Gastrocnemius medialis (tissue), 4 donors: ENCODE results near the gene MIX23. TPM values are rescaled to one million over a fixed set of nuclear protein-coding genes. Genes with fewer than 3 reads are reported as not detected.

ENCODE experiments used
- ATAC-seq, 2 donors: fragments of 150-250 bp; one replicate each; pipeline ENCODE4 v1.9.1; 2016
- DNase-seq, 2 donors: peaks; one replicate each; pipeline ENCODE4 v3.0.0-alpha.2; 2019
- H3K27ac ChIP-seq, 4 donors: fragments of 200-600 bp; sonication (generic); 1 replicate in 1 of 4; 2 replicates in 3 of 4; pipeline ENCODE4 v1.5.1; 2016 to 2018; ENCODE audit warnings: mild to moderate bottlenecking in 2 of 4, moderate library complexity in 1 of 4
- H3K27me3 ChIP-seq, 3 donors: fragments of 200-600 bp; sonication (generic) in 2 of 3; 1 replicate in 1 of 3; 2 replicates in 2 of 3; pipeline versions ENCODE4 v1.5.1 to v1.6.0; 2016 to 2019; ENCODE audit warnings: mild to moderate bottlenecking in 1 of 3, moderate library complexity in 1 of 3
- H3K36me3 ChIP-seq, 2 donors: fragments of 200-600 bp; sonication (generic) in 1 of 2; one replicate each; pipeline ENCODE4 v1.5.1; 2017 to 2018
- H3K4me1 ChIP-seq, 2 donors: fragments of 200-600 bp; sonication (generic) in 1 of 2; one replicate each; pipeline ENCODE4 v1.5.1; 2016 to 2017; ENCODE audit warnings: mild to moderate bottlenecking in 2 of 2
- H3K4me3 ChIP-seq, 4 donors: fragments of 200-600 bp; sonication (generic) in 3 of 4; 1 replicate in 1 of 4; 2 replicates in 3 of 4; pipeline ENCODE4 v1.5.1; 2016 to 2019; ENCODE audit warnings: mild to moderate bottlenecking in 2 of 4
- H3K9me3 ChIP-seq, 3 donors: fragments of 200-600 bp; sonication (generic) in 2 of 3; 1 replicate in 1 of 3; 2 replicates in 2 of 3; pipeline ENCODE4 v1.5.1; 2016 to 2019
- CTCF ChIP-seq, 5 experiments: fragments of 450-650 bp in 3 of 5; fragments of 200-600 bp in 2 of 5; sonication (generic) in 2 of 5; IDR thresholded peaks in 4 of 5; conservative IDR thresholded peaks in 1 of 5; 1 replicate in 4 of 5; 2 replicates in 1 of 5; pipeline ENCODE4 v1.5.1; 2016 to 2019; ENCODE audit warnings: antibody characterized with exemption in 5 of 5, mild to moderate bottlenecking in 3 of 5, moderate library complexity in 3 of 5
- POLR2A ChIP-seq, 2 donors: fragments of 450-650 bp; IDR thresholded peaks; one replicate each; pipeline ENCODE4 v1.6.1; 2017; ENCODE audit warnings: antibody characterized with exemption in 2 of 2, mild to moderate bottlenecking in 2 of 2, moderate library complexity in 2 of 2
- in situ Hi-C, 4 donors: fragments of 200-750 bp; cut with MboI; loops; one replicate each; pipeline versions ENCODE4 v1.15.0 to v1.8.0; 2017; ENCODE audit warnings: low sequenced_read_pairs in 4 of 4
- intact Hi-C: fragments of 100-400 bp; cut with DNase I; formaldehyde crosslinking; loops from one replicate; pipeline ENCODE4 v1.15.1; 2023; ENCODE audit warnings: low total_unique reads
- total RNA-seq, 4 donors: library from RNA; depleted of rRNA; stranded (reverse); fragments of >200 nt; gene quantifications; one replicate each; pipeline versions ENCODE4 v1.1.0 to v1.2.3, GENCODE V29; 2016

MIX23 gene
- total RNA-seq, 4 donors from 2014 or later: 16.5 to 26.0 (median 23.7) TPM

DNA sequence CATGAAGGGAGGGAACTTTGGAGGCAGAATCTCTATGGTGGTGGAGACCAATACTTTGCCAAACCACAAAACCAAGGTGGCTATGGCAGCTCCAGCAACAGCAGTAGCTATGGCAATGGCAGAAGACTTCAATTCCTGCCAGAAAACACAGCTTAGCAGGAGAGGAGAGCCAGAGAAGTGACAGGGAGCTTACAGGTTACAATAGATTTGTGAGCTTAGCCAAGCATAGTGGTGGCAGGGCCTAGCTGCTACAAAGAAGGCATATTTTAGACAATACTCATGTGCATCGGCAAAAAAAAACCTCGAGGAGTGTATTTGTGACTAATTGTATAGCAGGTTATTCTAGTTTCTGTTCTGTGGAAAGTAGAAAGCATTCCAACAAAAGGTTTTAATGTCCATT is 64.4 kb downstream of the MIX23 start:
- ATAC-seq (no peak), DNase-seq (no peak)
- H3K36me3 ChIP-seq: no peaks in the 10 kb centered on the region
- in situ Hi-C loops: no loop called here
- TF ChIP-seq POLR2A (IDR thresholded peaks at IDR 0.05): no peak
- no peak for TF ChIP-seq CTCF (IDR thresholded peaks at IDR 0.05 in 4 of 5, conservative IDR thresholded peaks at IDR 0.05 in 1 of 5)
- H3K27ac ChIP-seq: no peak overlapping the region
- no peaks in the 10 kb centered on the region for H3K27me3 ChIP-seq
- no peaks in the 10 kb centered on the region for H3K4me1 ChIP-seq
- peaks cover 0 to 7% (median 0%) of the 10 kb centered on the region in 3 donors for H3K9me3 ChIP-seq
- intact Hi-C loops: no loop called here
- H3K4me3 ChIP-seq: no peak overlapping the region

DNA sequence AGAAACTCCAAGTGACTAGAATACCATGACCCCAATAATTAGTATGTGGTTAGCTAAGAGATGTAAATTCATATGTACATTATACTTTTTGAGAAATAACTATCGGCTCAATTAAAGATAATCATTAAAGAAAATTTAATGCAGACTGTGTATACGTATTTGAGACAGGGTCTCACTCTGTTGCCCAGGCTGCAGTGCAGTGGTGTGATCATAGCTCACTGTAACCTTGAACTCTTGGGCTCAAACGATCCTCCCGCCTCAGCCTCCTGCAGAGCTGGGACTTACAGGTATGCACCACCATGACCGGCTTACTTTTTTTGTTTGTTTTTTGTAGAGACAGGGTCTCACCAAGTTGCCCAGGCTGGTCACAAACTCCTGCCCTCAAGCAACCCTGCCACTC is 66.7 kb downstream of the MIX23 start:
- TF ChIP-seq POLR2A (IDR thresholded peaks at IDR 0.05): no peak
- no peak for DNase-seq
- no peak overlapping the region for H3K4me3 ChIP-seq
- in situ Hi-C loops (no loop called here), intact Hi-C loops (no loop called here)
- no peaks in the 10 kb centered on the region for H3K4me1 ChIP-seq
- H3K27me3 ChIP-seq: no peaks in the 10 kb centered on the region
- no peak overlapping the region for H3K27ac ChIP-seq
- peaks cover 0 to 7% (median 0%) of the 10 kb centered on the region in 3 donors for H3K9me3 ChIP-seq
- no peaks in the 10 kb centered on the region for H3K36me3 ChIP-seq
- no peak for ATAC-seq

- Histone ChIP-seq H3K27ac (no peak overlapping the region), H3K4me1 (no peaks in the 10 kb centered on the region), H3K27me3 (no peaks in the 10 kb centered on the region), H3K9me3 (peaks cover 0 to 7% (median 0%) of the 10 kb centered on the region in 3 donors), H3K4me3 (no peak overlapping the region), H3K36me3 (no peaks in the 10 kb centered on the region)
- TF ChIP-seq POLR2A (IDR thresholded peaks at IDR 0.05) (no peak), CTCF (IDR thresholded peaks at IDR 0.05 in 4 of 5, conservative IDR thresholded peaks at IDR 0.05 in 1 of 5) (no peak)
- DNase-seq (no peak), ATAC-seq (no peak)
- in situ Hi-C loops: no loop called here
- intact Hi-C loops: no loop called here
These were observed 67.4 kb downstream of the MIX23 start for GRCh38 chr3:122315619-122316018.

GRCh38 chr3:122314228-122314876 is 68.7 kb downstream of the MIX23 start:
- H3K4me3 ChIP-seq: no peak overlapping the region
- H3K27ac ChIP-seq: no peak overlapping the region
- no peak for TF ChIP-seq POLR2A (IDR thresholded peaks at IDR 0.05)
- TF ChIP-seq CTCF (IDR thresholded peaks at IDR 0.05 in 4 of 5, conservative IDR thresholded peaks at IDR 0.05 in 1 of 5): no peak
- DNase-seq (no peak), ATAC-seq (no peak)
- no peaks in the 10 kb centered on the region for H3K36me3 ChIP-seq
- in situ Hi-C loops: no loop called here
- intact Hi-C loops: no loop called here
- no peaks in the 10 kb centered on the region for H3K27me3 ChIP-seq
- H3K9me3 ChIP-seq: no peaks in the 10 kb centered on the region
- no peaks in the 10 kb centered on the region for H3K4me1 ChIP-seq

DNA sequence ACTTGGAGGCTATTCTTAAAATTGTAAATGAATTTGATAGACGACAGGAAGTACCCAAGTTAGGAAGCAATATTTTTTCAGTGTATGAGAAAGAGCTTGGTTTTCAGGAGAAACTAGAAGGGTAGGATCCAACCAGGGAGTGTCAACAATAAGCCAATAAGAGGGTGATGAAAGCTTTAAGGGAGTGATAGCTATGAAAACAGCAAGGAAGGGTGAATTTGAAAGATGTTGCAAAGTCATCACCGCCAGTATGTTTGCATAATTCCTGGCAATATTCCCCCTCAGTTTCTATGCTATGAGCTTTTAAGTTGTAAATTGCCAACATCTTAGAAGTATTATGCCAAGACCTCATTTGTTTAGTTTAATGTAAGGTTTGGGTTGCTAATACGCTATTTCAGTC is 69.8 kb downstream of the MIX23 start:
- no peaks in the 10 kb centered on the region for H3K27me3 ChIP-seq
- H3K4me1 ChIP-seq: no peaks in the 10 kb centered on the region
- H3K4me3 ChIP-seq: no peak overlapping the region
- in situ Hi-C loops (no loop called here), intact Hi-C loops (no loop called here)
- TF ChIP-seq CTCF (IDR thresholded peaks at IDR 0.05 in 4 of 5, conservative IDR thresholded peaks at IDR 0.05 in 1 of 5) (no peak), POLR2A (IDR thresholded peaks at IDR 0.05) (no peak)
- ATAC-seq: no peak
- no peaks in the 10 kb centered on the region for H3K9me3 ChIP-seq
- no peaks in the 10 kb centered on the region for H3K36me3 ChIP-seq
- no peak for DNase-seq
- no peak overlapping the region for H3K27ac ChIP-seq
